CD4-positive, alpha-beta T cell treated with Interleukin-17A for 4 hours (primary cell): ENCODE measurements around the gene RAG2.
"Not testable (repeated sequence)": the region's sequence is repeated elsewhere in the genome, so short reads cannot be mapped to it uniquely, and the experiment has no call there.

Experiments used
- DNase-seq: peaks from one replicate; pipeline ENCODE4 v3.0.0-alpha.2; 2020; ENCODE audit warnings: mixed read lengths

The RAG2 gene

DNA sequence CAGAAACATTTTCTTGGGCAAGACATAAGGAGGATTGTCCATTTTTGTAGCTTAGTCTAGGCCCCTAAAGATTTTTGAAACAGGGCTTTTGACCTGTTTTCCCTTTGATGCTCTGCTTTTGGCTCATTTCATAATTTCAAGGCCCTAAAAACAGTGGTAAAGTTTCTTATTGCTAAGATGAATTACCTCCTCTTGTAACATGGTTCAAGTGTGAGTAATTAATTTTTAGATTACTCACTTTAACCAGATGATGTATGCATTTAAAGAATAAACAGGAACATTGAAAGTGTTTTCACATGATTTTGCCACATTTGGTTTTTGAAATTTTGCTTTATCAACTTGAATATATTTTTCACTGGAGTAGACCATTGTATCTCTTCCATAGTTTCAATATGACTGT, 1.2 kb downstream of the RAG2 start:
- DNase-seq: no peak

DNA sequence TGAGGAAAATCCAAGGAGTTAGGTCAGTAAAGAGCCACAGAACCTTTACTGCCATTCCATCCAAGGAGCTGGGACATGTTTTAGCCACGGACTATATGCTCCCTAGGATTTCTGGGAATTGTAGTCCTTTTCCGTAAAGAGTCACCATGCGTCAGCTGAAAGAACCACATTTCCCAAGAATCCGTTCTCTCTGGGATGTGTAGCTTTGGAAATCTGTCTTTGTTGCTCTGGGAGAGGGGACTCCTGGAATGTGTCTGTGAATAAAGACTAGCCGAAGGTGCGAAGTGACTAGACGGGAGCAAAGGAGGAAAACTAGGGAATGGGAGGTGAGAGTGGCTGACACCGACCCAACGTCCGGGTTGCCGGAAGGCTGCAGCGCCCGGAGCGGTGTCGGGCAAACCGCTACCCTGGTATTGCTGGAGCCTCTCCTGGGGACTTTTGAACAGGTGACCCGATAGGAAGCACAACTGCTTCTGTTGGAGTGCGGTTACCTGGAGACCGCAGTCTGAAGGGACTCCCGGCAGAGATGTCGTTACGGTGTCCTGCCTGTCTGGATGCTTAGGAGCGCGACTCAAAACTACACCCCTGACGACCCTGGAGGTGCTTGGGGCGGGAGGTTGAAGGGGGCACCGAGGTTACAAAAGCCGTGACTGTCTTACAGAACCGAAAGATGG, 3.6 kb downstream of the RAG2 start, which contains the start of gene IFTAP:
TSS of gene IFTAP (plus strand) at position 187 of the 674 bp plus-strand sequence. CDS start 15,602 bp downstream, outside the sequence.
- peak; percentile 16 for DNase-seq

DNA sequence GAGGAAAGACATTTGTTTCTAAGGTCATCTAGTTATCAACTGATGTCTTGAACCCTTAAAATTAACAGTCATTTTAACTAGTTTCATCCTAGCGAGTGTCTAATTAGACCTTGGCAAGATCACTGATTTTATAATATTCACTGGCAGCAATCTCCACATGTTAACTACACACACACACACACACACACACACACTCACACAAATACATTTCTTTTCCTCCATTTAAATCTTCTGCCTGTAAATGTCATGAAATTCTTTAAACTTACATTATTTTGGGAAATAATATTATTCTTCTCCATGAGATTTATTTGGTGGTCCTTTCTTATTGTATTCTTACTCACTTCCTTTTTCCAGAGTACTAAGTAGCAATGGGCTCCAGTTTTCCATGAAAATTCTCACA, 6.6 kb downstream of the RAG2 start:
- no peak for DNase-seq

DNA sequence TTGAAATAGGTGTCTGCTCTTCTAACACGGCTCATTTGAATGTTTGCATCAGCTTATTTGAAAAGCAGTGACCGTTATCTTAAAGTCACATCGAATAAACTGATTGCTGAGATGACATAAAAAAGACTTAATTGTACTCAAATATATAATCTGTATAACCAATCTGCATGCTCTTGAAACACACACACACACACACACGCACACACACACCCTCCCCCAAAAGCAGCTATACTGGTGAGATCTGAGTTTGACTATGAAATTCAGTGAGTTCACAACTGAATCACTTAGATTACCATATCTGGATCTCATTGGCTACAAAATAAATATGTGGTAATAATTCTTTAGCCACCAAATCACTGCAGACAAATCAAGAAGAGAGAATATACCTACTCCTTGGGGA, 7.5 kb downstream of the RAG2 start:
- no peak for DNase-seq

DNA sequence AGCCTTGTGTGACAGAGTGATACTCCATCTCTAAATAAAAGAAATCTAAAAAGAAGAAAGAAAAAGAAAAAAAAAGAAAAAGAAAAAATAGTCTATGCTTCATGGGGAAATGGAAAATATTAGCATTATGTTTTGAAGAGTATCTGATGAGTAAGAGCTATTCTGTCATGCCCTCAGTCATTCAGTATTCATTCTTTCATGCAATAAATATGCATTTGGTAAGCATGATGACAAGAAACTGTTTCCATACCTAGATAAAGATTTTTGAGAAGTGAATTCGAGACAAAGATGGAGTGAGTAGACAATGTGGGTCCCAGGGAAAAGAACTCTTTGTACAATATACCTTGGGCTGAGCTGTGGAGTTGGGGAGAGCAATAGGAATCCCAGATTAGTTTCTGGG, 9.9 kb downstream of the RAG2 start:
- DNase-seq: no peak

GRCh38 chr11:36586543-36586942, 11.5 kb downstream of the RAG2 start:
- DNase-seq: no peak

DNA sequence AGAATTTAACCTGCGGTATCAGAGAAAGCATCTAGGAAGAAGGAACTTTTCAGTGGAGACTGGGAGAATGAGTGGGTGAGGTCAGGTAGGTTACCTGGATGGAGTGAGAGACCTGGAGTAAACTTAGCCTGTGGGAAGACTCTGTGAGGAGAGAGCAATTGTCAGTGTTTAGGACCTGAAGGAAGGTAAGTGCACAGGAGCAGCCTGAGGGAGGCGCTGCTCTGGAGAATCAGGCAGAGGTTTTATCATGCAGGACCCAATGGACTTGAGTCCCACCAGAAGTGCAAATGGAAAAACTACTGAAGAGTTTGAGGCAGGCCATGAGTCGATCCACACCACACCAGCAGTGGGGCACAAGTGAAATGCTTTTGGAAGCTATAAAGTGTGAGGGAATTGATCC, 14.4 kb downstream of the RAG2 start:
- DNase-seq: no peak

GRCh38 chr11:36581536-36581935, 16.5 kb downstream of the RAG2 start:
- DNase-seq: no peak

DNA sequence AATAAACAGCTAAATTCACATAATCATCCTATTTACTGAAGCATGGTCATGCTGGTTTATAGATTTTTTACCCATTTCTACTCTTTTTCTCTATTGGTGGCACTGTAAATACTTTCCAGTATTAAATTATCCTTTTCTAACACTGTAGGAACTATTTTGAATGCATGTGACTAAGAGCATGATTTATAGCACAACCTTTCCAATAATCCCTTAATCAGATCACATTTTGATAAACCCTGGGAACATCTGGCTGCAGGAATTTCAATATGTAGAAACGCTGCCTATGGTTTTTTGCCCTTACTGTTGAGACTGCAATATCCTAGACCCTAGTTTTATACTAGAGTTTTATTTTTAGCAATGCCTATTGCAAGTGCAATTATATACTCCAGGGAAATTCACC, 19.6 kb downstream of the RAG2 start:
- DNase-seq: no peak

DNA sequence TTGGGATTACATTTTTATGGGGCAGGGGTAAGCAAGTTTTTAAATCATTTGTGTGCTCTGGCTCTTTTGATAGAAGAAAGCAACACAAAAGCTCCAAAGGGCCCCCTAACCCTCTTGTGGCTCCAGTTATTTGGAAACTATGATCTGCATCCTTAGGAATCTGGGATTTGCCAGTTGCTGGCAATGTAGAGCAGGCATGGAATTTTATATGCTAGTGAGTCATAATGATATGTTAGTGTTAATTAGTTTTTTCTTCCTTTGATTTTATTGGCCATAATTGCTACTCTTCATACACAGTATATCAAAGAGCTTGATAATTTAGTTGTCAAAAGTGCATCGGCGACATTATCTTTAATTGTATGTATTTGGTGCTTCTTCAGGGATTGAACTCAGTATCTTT, 20.2 kb downstream of the RAG2 start:
- no peak for DNase-seq

- DNase-seq: no peak
Observed at GRCh38 chr11:36577373-36577772, 20.7 kb downstream of the RAG2 start.

DNA sequence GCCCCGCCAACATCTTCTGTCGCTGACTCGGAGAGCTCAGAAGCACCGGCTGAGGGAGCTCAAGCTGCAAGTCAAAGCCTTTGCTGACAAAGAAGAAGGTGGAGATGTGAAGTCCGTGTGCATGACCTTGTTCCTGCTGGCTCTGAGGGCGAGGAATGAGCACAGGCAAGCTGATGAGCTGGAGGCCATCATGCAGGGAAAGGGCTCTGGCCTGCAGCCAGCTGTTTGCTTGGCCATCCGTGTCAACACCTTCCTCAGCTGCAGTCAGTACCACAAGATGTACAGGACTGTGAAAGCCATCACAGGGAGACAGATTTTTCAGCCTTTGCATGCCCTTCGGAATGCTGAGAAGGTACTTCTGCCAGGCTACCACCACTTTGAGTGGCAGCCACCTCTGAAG, 23.6 kb downstream of the RAG2 start:
- no peak for DNase-seq

- DNase-seq: no peak
Observed at GRCh38 chr11:36569095-36569494, 28.9 kb downstream of the RAG2 start.

GRCh38 chr11:36567694-36568093, 30.3 kb downstream of the RAG2 start, which contains the start of gene RAG1:
RAG1 (plus strand) TSS chr11:36568007; CDS start chr11:36573305, 5,298 bp downstream.
- DNase-seq: no peak

DNA sequence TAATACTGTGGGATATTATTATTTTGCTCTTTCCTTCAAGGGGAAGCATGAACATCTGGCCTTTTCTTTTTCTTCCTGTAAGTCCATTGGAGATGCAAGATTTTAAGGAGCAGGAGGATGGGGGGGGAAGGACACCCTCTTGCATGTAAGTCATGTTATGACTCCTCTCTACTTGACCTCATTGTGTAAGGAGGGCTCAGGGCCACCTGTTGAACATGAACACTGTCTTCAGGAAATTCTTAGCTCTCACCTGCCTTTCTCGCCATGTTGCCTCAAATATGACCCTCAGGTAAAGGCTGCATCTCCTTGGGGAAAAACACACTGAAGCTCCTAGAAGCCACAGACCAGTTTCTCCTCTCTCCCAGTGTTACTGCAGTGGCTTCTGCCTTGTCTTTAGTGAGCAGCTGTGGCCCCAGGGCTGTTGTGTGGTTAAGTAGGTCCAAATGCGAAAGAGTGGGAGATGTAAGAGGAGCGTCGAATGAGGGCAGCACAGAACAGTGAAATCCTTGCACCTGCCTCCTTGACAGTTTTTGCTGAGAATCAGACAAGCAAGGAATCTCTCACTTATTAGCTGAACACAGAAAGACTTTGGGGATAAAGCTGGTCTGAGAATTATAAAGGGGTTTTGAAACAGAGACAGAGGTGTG, 31.5 kb downstream of the RAG2 start:
- DNase-seq: no peak

- no peak for DNase-seq
Observed at GRCh38 chr11:36565031-36565610, 32.9 kb downstream of the RAG2 start.

DNA sequence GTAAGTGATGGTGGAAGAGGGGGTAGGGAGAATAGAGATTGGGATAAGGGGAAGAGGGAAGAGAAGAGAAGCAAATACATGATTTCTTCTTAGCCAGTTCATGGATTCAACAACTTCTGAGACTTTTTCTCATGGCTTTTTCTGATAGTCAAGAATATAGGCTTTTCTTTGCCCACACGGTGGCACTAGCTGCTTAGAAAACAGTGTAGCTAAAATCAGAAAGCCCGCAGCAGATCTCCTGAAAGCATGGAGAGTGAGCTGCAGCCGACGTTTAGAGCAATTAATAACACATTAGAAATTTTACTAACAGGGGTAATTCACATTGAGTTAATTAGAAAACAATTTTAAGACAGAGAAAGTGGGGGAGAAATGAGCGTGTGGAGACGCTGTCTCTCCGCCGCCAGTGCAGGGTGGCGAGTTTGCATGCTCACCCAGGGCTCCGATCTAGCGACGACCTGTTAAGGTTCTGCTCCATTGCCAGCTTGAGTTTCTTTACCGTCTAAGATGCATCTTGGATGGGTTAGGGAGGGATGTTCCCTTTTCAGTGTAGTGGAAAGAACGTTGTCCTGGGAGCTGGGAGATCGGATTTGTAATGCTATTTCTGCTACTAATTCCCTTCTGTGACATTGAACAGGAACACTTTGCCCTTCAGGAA, 33.5 kb downstream of the RAG2 start:
- peak; percentile 54 for DNase-seq

GRCh38 chr11:36558571-36559413, 39.2 kb downstream of the RAG2 start:
- no peak for DNase-seq

DNA sequence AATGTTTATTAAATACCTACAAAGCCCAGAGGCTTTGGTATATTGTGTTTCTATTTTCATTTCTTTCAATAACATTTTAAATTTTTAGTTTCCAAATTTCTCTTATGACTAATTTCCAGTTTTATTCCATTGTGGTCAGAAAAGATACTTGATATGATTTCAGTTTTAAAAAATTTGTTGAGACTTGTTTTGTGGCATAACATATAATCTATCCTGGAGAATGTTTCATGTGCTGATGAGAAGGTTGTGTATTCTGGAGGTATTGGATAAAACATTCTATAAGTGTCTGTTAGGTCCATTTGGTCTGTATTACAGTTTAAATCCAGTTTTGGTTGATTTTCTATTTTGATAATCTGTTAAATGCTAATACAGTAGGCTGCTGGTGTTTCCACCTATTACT, 40.0 kb downstream of the RAG2 start:
- no peak for DNase-seq

GRCh38 chr11:36557390-36557789, 40.6 kb downstream of the RAG2 start:
- not testable (repeated sequence) for DNase-seq

- DNase-seq: no peak
Observed at GRCh38 chr11:36550385-36551115, 47.5 kb downstream of the RAG2 start.
